HepG2 (cell line): Measurements from ENCODE around the gene TEKT5. TPM values are rescaled to one million over a fixed set of nuclear protein-coding genes. Genes with fewer than 3 reads are reported as not detected.

Experiments used
- ATAC-seq: fragments of 200-7000 bp; cut with Tn5 transposase; 3 replicates; pipeline ENCODE4 v1.9.1; 2020; ENCODE audit warnings: mild to moderate bottlenecking, moderate library complexity
- BruUV-seq: library from RNA; stranded (reverse); fragments of 400-500 nt; replicated peaks from 2 replicates; lab custom pipeline; 2021; lab: Mats Ljungman, UMichigan
- CTCF ChIA-PET: fragments of 300-600 bp; formaldehyde crosslinking; extraction: SDS; loops from one replicate; lab custom pipeline; 2021; ENCODE audit warnings: low total read pairs, inconsistent platforms, low intra/inter-chr PET ratio; lab: Yijun Ruan, JAX
- POLR2A ChIA-PET: fragments of 350-600 bp; sonication (Branson Sonifier 250); formaldehyde crosslinking; loops from one replicate; lab custom pipeline; 2020; ENCODE audit warnings: antibody characterized with exemption, inconsistent platforms; lab: Yijun Ruan, JAX
- DNase-seq: peaks from one replicate; pipeline ENCODE4 v3.0.0-alpha.2; 2015; ENCODE audit warnings: low spot score
- FAIRE-seq: peaks from 3 replicates; lab custom pipeline; 2011; peaks lifted over from hg19 to GRCh38; lab: Jason Lieb, UNC
- H2AFZ ChIP-seq: one replicate; pipeline ENCODE4 v1.6.1; 2011; ENCODE audit warnings: low read length, inconsistent platforms
- H3K27ac ChIP-seq: fragments of 300-600 bp; 3 replicates; pipeline ENCODE4 v1.8.0; 2011; ENCODE audit warnings: mixed run types, mild to moderate bottlenecking, mixed read lengths, low read length, inconsistent platforms; ENCODE audit not compliant: insufficient read depth; ENCODE audit errors: extremely low read length
- H3K27me3 ChIP-seq, 2 experiments: fragments of 200-600 bp in 1 of 2; 2 replicates in 1 of 2; 3 replicates in 1 of 2; pipeline versions ENCODE4 v1.6.0 to v1.8.0; 2011; ENCODE audit warnings: low read length in 2 of 2, mild to moderate bottlenecking in 2 of 2, moderate library complexity in 2 of 2, inconsistent platforms in 1 of 2; ENCODE audit not compliant: insufficient read depth in 2 of 2, control insufficient read depth in 1 of 2
- H3K36me3 ChIP-seq, 2 experiments: fragments of 200-600 bp in 1 of 2; replicated peaks in 1 of 2; 2 replicates in 1 of 2; 3 replicates in 1 of 2; pipeline versions ENCODE4 v1.5.1 to v1.8.0; 2011; ENCODE audit warnings: low read length in 2 of 2, inconsistent platforms in 1 of 2; ENCODE audit not compliant: insufficient read depth in 2 of 2, control insufficient read depth in 1 of 2
- H3K4me1 ChIP-seq: 2 replicates; pipeline ENCODE4 v1.5.1; 2012; ENCODE audit warnings: low read length, inconsistent platforms; ENCODE audit not compliant: insufficient read depth
- H3K4me2 ChIP-seq: 2 replicates; pipeline ENCODE4 v1.6.0; 2011; ENCODE audit warnings: low read depth, low read length, inconsistent platforms
- H3K4me3 ChIP-seq, 3 experiments: fragments of 200-600 bp in 1 of 3; sonication (generic), shearing (Covaris generic) in 1 of 3; replicated peaks in 1 of 3; 2 replicates each; pipeline ENCODE4 v1.5.1; 2011 to 2016; ENCODE audit warnings: low read length in 3 of 3, inconsistent platforms in 2 of 3, low read depth in 2 of 3, mild to moderate bottlenecking in 2 of 3, control low read depth in 1 of 3, mixed read lengths in 1 of 3; ENCODE audit not compliant: insufficient read depth in 1 of 3
- H3K79me2 ChIP-seq: one replicate; pipeline ENCODE4 v1.6.1; 2011; ENCODE audit warnings: low read length, inconsistent platforms; ENCODE audit not compliant: insufficient read depth
- H3K9ac ChIP-seq: 2 replicates; pipeline ENCODE4 v1.6.0; 2011; ENCODE audit warnings: mild to moderate bottlenecking, low read depth, low read length, inconsistent platforms; ENCODE audit not compliant: insufficient read depth
- H3K9me3 ChIP-seq: 2 replicates; pipeline ENCODE4 v1.5.1; 2012; ENCODE audit warnings: mild to moderate bottlenecking, low read length
- H4K20me1 ChIP-seq: 2 replicates; pipeline ENCODE4 v1.6.0; 2011; ENCODE audit warnings: inconsistent platforms, mild to moderate bottlenecking, low read length, moderate library complexity; ENCODE audit not compliant: insufficient read depth
- ADNP ChIP-seq: sonication (generic); formaldehyde crosslinking; IDR thresholded peaks from 2 replicates; pipeline ENCODE4 v1.4.0; 2020; ENCODE audit warnings: missing genetic modification reagents
- MAFG ChIP-seq: sonication (generic); formaldehyde crosslinking; IDR thresholded peaks from 2 replicates; pipeline ENCODE4 v1.5.1; 2020; ENCODE audit warnings: mild to moderate bottlenecking, missing genetic modification reagents
- MLLT10 ChIP-seq: sonication (generic); formaldehyde crosslinking; IDR thresholded peaks from 2 replicates; pipeline ENCODE4 v1.4.0; 2020; ENCODE audit warnings: missing genetic modification reagents
- PHF8 ChIP-seq: sonication (generic); formaldehyde crosslinking; IDR thresholded peaks from 2 replicates; pipeline ENCODE4 v1.5.0; 2020; ENCODE audit warnings: missing genetic modification reagents
- RXRB ChIP-seq: IDR thresholded peaks from 2 replicates; pipeline ENCODE4 v1.6.1; 2016; ENCODE audit warnings: borderline replicate concordance, missing genetic modification reagents, missing compliant biosample characterization
- ZFP62 ChIP-seq: sonication (generic); formaldehyde crosslinking; IDR thresholded peaks from 2 replicates; pipeline ENCODE4 v1.4.0; 2020; ENCODE audit warnings: missing genetic modification reagents
- ZNF234 ChIP-seq: sonication (generic); formaldehyde crosslinking; conservative IDR thresholded peaks from 2 replicates; pipeline ENCODE4 v1.5.1; 2020; ENCODE audit warnings: mild to moderate bottlenecking, missing genetic modification reagents
- ZNF441 ChIP-seq: sonication (generic); formaldehyde crosslinking; IDR thresholded peaks from 2 replicates; pipeline ENCODE4 v1.7.0; 2021; ENCODE audit warnings: missing genetic modification reagents, borderline replicate concordance
- ZNF501 ChIP-seq: sonication (generic); formaldehyde crosslinking; IDR thresholded peaks from 2 replicates; pipeline ENCODE4 v1.5.1; 2020; ENCODE audit warnings: mild to moderate bottlenecking, moderate library complexity, missing genetic modification reagents
- ZNF546 ChIP-seq: sonication (generic); formaldehyde crosslinking; conservative IDR thresholded peaks from 2 replicates; pipeline ENCODE4 v1.8.1; 2023; ENCODE audit warnings: mild to moderate bottlenecking, missing genetic modification reagents
- ZNF768 ChIP-seq: sonication (generic); formaldehyde crosslinking; IDR thresholded peaks from 2 replicates; pipeline ENCODE4 v1.4.0; 2020; ENCODE audit warnings: missing genetic modification reagents
- ZZZ3 ChIP-seq: sonication (generic); formaldehyde crosslinking; IDR thresholded peaks from 2 replicates; pipeline ENCODE4 v1.4.0; 2020; ENCODE audit warnings: missing genetic modification reagents, mild to moderate bottlenecking, borderline replicate concordance
- WGBS: methylation state at CpG from one replicate; pipeline ENCODE4 v1.1.6; 2017; ENCODE audit warnings: low lambda C conversion rate; 5-methylcytosine and 5-hydroxymethylcytosine counted together
- in situ Hi-C: cut with HindIII; loops from 2 replicates; pipeline ENCODE4 v1.10.0; 2017; ENCODE audit warnings: low pct_unique_long_range_greater_than_20kb; ENCODE audit not compliant: extremely low pct_ligation_motif_present
- intact Hi-C: fragments of 100-400 bp; cut with micrococcal nuclease; formaldehyde crosslinking; loops from one replicate; pipeline ENCODE4 v1.10.0; 2022; ENCODE audit not compliant: unreplicated experiment
- polyA plus RNA-seq, 8 experiments: library from polyadenylated mRNA; depleted of rRNA in 3 of 8; stranded (reverse) in 7 of 8; unstranded in 1 of 8; fragments of >200 nt; fragmentation: Illumina TruSeq in 4 of 8; extraction: Trizol in 4 of 8; gene quantifications; 2 replicates each; pipeline versions ENCODE4 v1.2.1 to v1.2.3, GENCODE V29; 2011 to 2016; ENCODE audit warnings: low read depth in 4 of 8, missing spikeins in 1 of 8, mixed read lengths in 1 of 8; ENCODE audit not compliant: insufficient read depth in 1 of 8
- total RNA-seq, 5 experiments: library from RNA; depleted of rRNA; stranded (reverse); fragments of >200 nt; fragmentation: Illumina TruSeq; extraction: Trizol; gene quantifications; 2 replicates each; pipeline ENCODE4 v1.2.3, GENCODE V29; 2016; ENCODE audit warnings: low read depth in 1 of 5
- TF ChIP-seq, protein P1 (sequence below): sonication (generic); formaldehyde crosslinking; IDR thresholded peaks from 2 replicates; pipeline ENCODE4 v1.4.0; 2020; ENCODE audit warnings: missing genetic modification reagents
- TF ChIP-seq, protein P2 (sequence below): sonication (generic); formaldehyde crosslinking; IDR thresholded peaks from 2 replicates; pipeline ENCODE4 v1.4.0; 2020; ENCODE audit warnings: missing genetic modification reagents
- TF ChIP-seq, protein P3 (sequence below): sonication (generic); formaldehyde crosslinking; IDR thresholded peaks from 2 replicates; pipeline ENCODE4 v1.8.1; 2022; ENCODE audit warnings: mild to moderate bottlenecking, missing genetic modification reagents
- TF ChIP-seq, protein P4 (sequence below): IDR thresholded peaks from 2 replicates; pipeline ENCODE4 v1.6.1; 2016; ENCODE audit warnings: low read depth, borderline replicate concordance

Gene TEKT5
- total and polyA plus RNA-seq, 2 of the 13 experiments (the other 11 are each of a cell fraction or from before 2014, with no cell fraction given) = 0.16 TPM; not detected in 1

DNA sequence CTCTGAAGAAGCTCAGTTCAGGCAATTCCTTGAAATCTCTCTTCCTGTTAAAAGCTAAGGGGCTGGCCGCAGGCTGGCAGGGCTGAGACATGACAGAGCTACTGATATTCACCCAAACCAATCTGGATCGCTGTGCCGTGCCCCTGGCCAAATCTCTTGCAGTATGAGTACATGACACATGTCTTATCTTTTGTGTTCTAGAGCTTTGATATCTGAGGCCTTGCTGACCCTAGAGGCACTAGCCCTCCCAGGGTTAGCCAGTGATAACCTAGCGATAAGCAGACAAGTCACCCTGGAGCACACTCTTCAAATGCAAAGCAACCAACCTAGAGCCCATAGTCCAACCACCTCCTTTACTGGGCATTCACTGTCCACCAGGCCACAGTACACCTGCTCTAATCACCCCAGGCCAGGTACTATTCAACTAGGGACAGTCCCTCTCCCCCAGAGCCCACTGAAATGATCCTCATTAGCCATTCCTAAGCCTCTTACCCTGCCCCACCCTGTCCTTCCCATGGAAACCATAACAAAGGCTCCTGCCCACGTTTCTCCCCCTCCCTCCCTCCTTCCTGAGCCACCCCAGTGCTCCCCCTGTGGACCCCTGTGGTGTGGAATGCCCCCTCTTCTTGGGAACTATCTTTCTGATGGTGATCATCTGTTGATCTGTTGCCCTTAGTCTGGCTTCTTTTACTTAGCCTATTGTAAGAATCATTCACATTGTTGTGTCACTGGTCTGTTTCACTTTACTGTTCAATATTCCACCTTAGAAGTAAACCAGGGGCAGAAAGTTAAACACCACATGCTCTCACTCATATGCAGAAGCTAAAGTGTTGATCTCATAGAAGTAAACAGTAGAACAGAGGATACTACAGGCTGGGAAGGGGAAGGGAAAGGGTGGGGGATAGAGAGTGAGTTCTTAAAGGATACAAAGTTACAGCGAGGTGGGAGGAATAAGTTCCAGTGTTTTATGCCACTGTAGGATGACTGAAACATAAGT, 52.5 kb downstream of the TEKT5 start:
- BruUV-seq = no TSS peak
- Histone ChIP-seq H4K20me1 (no peaks in the 10 kb centered on the region), H3K9me3 (no peaks in the 10 kb centered on the region), H3K4me2 (peak overlapping the region; percentile 79), H3K9ac (peak overlapping the region; percentile 45), H3K4me1 (peaks cover 80% of the 10 kb centered on the region), H3K27me3 (no peaks in the 10 kb centered on the region; a peak in 1 of 5 replicates), H3K4me3 (peak overlapping the region in 2 of 3 experiments; percentile 1 to 49; a peak in 3 of 6 replicates), H2AFZ (peak overlapping the region; percentile 24), H3K27ac (peak overlapping the region; percentile 24), H3K36me3 (no peaks in the 10 kb centered on the region), H3K79me2 (no peaks in the 10 kb centered on the region)
- CTCF ChIA-PET = no interaction called here
- intact Hi-C loops = loop anchor here (10.0 kb wide), 1 partner anchor 327 kb away; no protein-coding TSS in a partner anchor
- peak; percentile 66 for FAIRE-seq
- 4% methylated on average over 6 of the region's 6 CpGs for WGBS
- in situ Hi-C loops = no loop called here
- DNase-seq = peak; percentile 60
- POLR2A ChIA-PET = interaction anchor here (0.9 to 1.6 kb wide), 4 partner anchors 13 to 62 kb away, joined by 4 to 7 read pairs (median 4); partner anchors contain the start of gene EMP2
- peak; percentile 78 for ATAC-seq
- TF ChIP-seq ZNF234 (no peak), ZZZ3 (no peak), MLLT10 (CRISPR knock-in tag) (no peak), ZNF546 (CRISPR knock-in tag) (no peak), ZNF501 (CRISPR knock-in tag) (no peak), ZFP62 (CRISPR knock-in tag) (no peak), ZNF768 (CRISPR knock-in tag) (no peak), RXRB (CRISPR knock-in tag) (peak; percentile 64; the same call in 1 of the 2 replicates), MAFG (CRISPR knock-in tag) (no peak), ZNF441 (CRISPR knock-in tag) (0 out of 2 replicates have a peak, but pooled peaks have one; percentile 38), ADNP (CRISPR knock-in tag) (no peak), PHF8 (CRISPR knock-in tag) (no peak)
- TF ChIP-seq, protein P1, sequence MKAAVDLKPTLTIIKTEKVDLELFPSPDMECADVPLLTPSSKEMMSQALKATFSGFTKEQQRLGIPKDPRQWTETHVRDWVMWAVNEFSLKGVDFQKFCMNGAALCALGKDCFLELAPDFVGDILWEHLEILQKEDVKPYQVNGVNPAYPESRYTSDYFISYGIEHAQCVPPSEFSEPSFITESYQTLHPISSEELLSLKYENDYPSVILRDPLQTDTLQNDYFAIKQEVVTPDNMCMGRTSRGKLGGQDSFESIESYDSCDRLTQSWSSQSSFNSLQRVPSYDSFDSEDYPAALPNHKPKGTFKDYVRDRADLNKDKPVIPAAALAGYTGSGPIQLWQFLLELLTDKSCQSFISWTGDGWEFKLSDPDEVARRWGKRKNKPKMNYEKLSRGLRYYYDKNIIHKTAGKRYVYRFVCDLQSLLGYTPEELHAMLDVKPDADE (CRISPR knock-in tag) = no peak
- TF ChIP-seq, protein P2, sequence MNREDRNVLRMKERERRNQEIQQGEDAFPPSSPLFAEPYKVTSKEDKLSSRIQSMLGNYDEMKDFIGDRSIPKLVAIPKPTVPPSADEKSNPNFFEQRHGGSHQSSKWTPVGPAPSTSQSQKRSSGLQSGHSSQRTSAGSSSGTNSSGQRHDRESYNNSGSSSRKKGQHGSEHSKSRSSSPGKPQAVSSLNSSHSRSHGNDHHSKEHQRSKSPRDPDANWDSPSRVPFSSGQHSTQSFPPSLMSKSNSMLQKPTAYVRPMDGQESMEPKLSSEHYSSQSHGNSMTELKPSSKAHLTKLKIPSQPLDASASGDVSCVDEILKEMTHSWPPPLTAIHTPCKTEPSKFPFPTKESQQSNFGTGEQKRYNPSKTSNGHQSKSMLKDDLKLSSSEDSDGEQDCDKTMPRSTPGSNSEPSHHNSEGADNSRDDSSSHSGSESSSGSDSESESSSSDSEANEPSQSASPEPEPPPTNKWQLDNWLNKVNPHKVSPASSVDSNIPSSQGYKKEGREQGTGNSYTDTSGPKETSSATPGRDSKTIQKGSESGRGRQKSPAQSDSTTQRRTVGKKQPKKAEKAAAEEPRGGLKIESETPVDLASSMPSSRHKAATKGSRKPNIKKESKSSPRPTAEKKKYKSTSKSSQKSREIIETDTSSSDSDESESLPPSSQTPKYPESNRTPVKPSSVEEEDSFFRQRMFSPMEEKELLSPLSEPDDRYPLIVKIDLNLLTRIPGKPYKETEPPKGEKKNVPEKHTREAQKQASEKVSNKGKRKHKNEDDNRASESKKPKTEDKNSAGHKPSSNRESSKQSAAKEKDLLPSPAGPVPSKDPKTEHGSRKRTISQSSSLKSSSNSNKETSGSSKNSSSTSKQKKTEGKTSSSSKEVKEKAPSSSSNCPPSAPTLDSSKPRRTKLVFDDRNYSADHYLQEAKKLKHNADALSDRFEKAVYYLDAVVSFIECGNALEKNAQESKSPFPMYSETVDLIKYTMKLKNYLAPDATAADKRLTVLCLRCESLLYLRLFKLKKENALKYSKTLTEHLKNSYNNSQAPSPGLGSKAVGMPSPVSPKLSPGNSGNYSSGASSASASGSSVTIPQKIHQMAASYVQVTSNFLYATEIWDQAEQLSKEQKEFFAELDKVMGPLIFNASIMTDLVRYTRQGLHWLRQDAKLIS = no peak
- TF ChIP-seq, protein P3, sequence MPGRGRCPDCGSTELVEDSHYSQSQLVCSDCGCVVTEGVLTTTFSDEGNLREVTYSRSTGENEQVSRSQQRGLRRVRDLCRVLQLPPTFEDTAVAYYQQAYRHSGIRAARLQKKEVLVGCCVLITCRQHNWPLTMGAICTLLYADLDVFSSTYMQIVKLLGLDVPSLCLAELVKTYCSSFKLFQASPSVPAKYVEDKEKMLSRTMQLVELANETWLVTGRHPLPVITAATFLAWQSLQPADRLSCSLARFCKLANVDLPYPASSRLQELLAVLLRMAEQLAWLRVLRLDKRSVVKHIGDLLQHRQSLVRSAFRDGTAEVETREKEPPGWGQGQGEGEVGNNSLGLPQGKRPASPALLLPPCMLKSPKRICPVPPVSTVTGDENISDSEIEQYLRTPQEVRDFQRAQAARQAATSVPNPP (CRISPR knock-in tag) = no peak
- TF ChIP-seq, protein P4, sequence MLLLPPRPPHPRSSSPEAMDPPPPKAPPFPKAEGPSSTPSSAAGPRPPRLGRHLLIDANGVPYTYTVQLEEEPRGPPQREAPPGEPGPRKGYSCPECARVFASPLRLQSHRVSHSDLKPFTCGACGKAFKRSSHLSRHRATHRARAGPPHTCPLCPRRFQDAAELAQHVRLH (CRISPR knock-in tag) = peak; percentile 49; the same call in 1 of the 2 replicates
